MM.1S (cell line): ENCODE measurements around the gene GALNS.

Experiments
- EZH2 ChIP-seq: fragments of 300-600 bp; sonication (generic); optimal IDR thresholded peaks from 2 replicates; pipeline ENCODE3; 2017; ENCODE audit warnings: low read depth, mild to moderate bottlenecking, antibody characterized with exemption, low read length, mixed read lengths
- EZH2phosphoT487 ChIP-seq: fragments of 300-600 bp; sonication (generic); IDR thresholded peaks from 2 replicates; pipeline ENCODE4 v1.6.1; 2018; ENCODE audit warnings: antibody characterized with exemption, low read length
- TF ChIP-seq, protein P1 (sequence below): fragments of 300-600 bp; sonication (generic); IDR thresholded peaks from 2 replicates; pipeline ENCODE4 v1.5.1; 2016; ENCODE audit warnings: antibody characterized with exemption, low read length, mixed read lengths

DNA sequence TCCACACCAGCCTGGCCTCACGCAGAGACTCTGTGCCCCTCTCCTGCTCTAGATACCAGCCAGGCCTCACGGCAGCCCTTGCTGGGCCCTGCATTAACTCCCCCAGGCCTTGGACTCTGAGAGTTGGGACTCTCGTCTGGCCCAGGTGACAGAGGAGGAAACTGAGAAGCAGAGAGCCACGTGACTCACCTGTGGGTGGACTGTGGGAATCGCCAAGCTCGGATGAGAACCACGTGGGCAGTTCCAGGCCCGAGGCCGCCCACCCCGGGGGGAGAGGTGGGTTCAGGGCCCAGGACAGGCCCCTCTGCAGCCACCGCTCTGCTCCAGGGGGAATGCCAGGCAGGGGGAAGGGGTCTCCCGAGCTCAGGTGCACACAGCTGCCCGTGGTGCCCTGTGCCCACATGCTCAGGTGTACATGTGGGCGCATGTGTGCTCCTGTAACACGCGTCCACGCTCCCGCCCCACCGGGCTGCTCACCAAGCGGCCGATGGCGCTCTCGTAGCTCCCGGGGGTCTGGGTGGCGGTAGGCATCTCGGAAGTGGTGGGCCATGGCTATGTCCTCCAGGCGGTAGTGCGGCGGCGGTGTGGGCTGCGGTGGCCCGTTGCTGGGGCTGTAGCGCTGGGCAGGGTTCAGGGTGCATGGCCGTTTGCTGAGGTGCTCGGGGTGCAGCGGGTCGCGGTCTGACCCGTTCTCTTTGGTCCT lies 28.0 kb upstream of the GALNS start:
- TF ChIP-seq EZH2 (no peak), EZH2phosphoT487 (no peak)
- TF ChIP-seq, protein P1, sequence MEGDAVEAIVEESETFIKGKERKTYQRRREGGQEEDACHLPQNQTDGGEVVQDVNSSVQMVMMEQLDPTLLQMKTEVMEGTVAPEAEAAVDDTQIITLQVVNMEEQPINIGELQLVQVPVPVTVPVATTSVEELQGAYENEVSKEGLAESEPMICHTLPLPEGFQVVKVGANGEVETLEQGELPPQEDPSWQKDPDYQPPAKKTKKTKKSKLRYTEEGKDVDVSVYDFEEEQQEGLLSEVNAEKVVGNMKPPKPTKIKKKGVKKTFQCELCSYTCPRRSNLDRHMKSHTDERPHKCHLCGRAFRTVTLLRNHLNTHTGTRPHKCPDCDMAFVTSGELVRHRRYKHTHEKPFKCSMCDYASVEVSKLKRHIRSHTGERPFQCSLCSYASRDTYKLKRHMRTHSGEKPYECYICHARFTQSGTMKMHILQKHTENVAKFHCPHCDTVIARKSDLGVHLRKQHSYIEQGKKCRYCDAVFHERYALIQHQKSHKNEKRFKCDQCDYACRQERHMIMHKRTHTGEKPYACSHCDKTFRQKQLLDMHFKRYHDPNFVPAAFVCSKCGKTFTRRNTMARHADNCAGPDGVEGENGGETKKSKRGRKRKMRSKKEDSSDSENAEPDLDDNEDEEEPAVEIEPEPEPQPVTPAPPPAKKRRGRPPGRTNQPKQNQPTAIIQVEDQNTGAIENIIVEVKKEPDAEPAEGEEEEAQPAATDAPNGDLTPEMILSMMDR, result no peak
